C4-2B (cell line): ENCODE results near the gene CLIC4.

Source experiments
- CTCF ChIP-seq: fragments of 450-650 bp; conservative IDR thresholded peaks from 2 replicates; pipeline ENCODE4 v1.5.1; 2017; ENCODE audit warnings: mild to moderate bottlenecking
- ZFX ChIP-seq: fragments of 450-650 bp; IDR thresholded peaks from 2 replicates; pipeline ENCODE4 v1.6.1; 2017

- TF ChIP-seq CTCF: no peak
- no peak for TF ChIP-seq ZFX
These were observed 40.6 kb upstream of the CLIC4 start for GRCh38 chr1:24704411-24705259.
